ENCODE measurements around the gene ZSWIM8.
A peak's percentile ranks its signal among the peaks of the same experiment; 100 is the strongest.
"Not testable (repeated sequence)": the region's sequence is repeated elsewhere in the genome, so short reads cannot be mapped to it uniquely, and the experiment has no call there.

Gene ZSWIM8

DNA sequence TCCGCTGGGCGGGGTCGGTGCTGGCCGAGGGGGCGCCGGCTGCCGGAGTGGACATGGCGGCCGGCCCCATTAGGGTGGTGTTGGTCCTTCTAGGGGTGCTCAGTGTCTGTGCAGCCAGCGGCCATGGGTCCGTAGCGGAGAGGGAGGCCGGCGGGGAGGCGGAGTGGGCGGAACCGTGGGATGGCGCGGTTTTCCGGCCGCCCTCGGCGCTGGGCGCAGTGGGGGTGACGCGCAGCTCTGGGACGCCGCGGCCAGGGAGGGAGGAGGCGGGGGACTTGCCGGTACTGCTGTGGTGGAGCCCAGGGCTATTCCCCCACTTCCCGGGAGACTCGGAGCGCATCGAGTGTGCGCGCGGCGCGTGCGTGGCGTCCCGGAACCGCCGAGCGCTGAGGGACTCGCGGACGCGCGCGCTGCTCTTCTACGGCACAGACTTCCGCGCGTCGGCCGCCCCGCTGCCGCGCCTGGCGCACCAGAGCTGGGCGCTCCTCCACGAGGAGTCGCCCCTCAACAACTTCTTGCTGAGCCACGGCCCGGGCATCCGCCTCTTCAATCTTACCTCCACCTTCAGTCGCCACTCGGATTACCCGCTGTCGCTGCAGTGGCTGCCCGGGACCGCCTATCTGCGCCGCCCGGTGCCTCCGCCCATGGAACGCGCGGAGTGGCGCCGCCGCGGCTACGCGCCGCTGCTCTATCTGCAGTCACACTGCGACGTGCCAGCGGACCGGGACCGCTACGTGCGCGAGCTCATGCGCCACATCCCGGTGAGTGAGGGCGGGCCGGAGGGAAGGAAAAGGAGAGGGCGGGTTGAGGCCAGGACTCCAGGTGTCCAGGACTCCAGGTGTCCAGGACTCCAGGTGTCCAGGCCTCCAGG lies 12.9 kb upstream of the ZSWIM8 start:
- peak; percentile 74 for DNase-seq

GRCh38 chr10:73773152-73773879 lies 12.1 kb upstream of the ZSWIM8 start:
- peak; percentile 30 for DNase-seq

DNA sequence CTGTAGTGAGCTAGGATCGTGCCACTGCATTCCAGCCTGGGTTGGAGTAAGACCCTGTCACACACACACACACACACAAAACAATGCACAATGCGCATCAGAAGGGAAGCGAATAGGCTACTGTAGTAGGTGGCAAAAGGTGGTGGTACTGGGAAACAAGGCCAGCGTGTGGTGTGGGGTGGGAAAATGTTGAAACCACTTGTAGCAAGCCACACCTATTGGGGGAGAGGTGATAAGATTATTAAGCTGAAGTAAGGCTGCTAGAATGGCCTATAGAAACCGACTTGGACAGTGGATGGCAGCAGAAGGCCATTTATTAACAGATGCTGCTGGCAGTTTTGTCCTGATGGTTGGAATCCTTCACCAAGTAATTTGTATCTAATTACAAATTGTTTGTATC lies 10.8 kb upstream of the ZSWIM8 start:
- DNase-seq, result no peak

- DNase-seq, result no peak
These were observed 6.4 kb upstream of the ZSWIM8 start for GRCh38 chr10:73779018-73779417.

DNA sequence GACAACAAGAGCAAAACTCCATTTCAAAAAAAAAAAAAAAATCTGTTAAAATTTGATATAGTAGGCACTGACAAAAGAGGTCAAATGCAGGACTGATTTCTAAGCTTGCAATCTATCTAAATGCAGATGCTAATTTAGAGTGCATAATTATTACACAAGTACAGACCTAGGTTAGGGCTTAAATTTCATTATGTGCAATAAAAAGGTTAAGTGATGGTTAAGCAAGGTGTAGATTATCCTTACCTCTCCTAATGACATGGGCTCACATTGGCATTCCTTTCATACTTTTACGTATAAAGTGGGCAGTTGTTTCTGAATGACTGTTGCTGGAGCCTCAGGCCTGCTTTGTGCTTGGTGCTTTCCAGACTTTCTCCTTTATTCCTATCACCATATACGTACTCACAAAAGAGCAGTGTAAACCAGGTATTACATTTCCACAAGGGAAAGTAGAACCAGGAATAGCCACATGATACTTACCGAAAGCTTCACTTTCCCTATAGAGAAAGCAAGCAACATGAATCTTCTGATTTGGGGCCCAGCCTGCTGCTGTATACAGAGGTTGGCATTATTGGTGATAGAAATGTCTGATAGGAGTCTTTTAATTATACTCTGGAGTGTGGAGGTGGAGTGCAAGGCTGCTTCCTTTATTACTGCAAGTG lies 5.7 kb upstream of the ZSWIM8 start:
- DNase-seq, result no peak

- DNase-seq, result no peak
These were observed 5.1 kb upstream of the ZSWIM8 start for GRCh38 chr10:73780301-73780700.

GRCh38 chr10:73780966-73781365 lies 4.4 kb upstream of the ZSWIM8 start:
- no peak for DNase-seq

DNA sequence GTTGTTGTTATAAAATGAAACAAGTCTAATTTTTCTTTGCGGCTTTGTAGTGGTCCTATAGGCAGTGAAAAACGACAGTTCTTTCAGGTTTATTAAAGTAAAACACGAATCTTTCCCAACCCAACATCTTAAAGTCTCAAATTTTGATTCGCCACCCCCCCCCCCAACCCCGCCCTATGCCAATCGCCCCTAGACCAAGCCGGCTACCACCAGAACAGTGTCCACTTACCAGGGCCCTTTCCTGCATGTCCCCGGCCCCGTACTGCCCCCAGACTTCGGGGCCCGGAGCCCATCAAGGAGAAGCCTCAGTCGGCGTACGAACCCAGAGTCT lies 3.9 kb upstream of the ZSWIM8 start:
- no peak for DNase-seq

GRCh38 chr10:73781879-73782748 lies 3.3 kb upstream of the ZSWIM8 start, which contains the start of gene CHCHD1:
TSS of gene CHCHD1 (plus strand) at chr10:73782048. CDS start at chr10:73782076, 28 bp downstream.
- peak; percentile 94 for DNase-seq

DNA sequence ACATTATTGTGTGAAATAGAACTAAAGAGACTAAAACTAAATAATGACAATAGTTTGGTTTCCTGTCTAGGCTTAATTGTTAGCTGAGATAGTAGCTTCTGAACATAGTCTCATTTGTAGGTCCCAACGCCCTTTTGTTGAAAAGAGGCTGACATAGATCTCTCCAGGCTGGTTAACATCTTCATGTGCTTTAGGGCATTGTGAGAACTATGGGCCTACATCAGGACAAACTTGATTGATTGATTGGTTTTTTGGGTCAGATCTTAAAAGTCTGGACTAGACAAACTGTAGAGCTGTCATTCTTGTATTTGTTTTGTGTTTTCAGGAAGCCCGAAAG lies 2.7 kb upstream of the ZSWIM8 start:
- no peak for DNase-seq

DNA sequence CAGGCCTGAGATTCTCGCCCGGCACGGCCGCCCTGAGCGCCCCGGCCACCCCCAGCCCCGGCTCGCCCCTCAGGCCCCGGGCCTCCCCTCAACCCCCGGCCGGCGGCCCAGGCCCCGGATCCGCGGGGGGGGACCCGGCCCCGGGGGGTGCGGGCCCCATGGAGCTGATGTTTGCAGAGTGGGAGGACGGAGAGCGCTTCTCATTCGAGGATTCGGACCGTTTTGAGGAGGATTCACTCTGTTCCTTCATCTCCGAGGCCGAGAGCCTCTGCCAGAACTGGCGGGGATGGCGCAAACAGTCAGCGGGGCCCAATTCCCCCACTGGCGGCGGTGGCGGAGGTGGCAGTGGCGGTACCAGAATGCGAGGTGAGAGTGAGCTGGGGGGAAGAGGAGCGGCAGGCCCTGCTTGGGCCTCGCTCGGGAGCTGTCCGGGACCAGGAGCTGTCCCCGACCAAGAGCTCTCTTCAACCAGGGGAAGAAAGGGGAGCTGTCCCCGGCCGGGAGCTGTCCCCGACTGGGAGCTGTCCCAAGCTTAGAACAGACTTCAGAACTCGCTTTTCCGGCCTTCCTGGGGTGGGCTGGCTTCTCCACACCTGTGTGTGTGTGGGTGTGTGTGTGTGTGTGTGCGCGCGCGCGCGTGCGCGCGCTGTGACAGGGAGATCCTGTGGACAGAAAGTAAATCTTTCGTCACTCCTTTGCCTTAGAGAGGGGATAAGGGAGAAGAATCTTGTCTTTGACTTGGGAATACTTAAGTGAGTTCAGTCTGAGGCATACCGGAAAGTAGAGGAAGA lies 510 bp downstream of the ZSWIM8 start:
- peak; percentile 42 for DNase-seq

GRCh38 chr10:73786512-73786885 lies 1.1 kb downstream of the ZSWIM8 start:
- no peak for DNase-seq

DNA sequence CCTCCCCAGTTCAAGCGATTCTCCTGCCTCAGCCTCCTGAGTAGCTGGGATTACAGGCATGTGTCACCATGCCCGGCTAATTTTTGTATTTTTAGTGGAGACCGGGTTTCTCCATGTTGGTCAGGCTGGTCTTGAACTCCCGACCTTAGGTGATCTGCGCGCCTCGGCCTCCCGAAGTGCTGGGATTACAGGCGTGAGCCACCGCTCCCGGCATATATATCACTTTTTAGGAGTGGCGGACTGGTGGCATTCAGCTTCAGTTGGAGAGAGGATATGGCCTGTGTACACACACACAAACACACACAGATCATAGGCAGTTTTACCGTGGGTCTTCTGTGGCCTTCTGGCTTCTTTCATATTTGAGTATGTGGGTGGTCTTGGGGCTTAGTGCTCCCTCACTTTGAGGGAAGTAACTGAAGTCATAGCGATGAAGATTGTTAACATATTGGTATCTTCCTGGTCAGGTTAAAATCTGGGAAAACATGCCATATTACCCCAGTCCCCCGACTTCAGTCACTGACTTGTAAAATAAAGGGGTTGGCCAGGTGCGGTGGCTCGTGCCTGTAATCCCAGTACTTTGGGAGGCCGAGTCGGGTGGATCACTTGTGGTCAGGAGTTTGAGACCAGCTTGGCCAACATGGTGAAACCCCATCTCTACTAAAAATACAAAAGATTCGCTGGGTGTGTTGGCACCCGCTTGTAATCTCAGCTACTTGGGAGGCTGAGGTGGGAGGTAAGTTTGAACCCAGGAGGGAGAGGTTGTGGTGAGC lies 1.8 kb downstream of the ZSWIM8 start:
- DNase-seq, result not testable (repeated sequence)

GRCh38 chr10:73788864-73789658 lies 3.7 kb downstream of the ZSWIM8 start:
- DNase-seq, result no peak

DNA sequence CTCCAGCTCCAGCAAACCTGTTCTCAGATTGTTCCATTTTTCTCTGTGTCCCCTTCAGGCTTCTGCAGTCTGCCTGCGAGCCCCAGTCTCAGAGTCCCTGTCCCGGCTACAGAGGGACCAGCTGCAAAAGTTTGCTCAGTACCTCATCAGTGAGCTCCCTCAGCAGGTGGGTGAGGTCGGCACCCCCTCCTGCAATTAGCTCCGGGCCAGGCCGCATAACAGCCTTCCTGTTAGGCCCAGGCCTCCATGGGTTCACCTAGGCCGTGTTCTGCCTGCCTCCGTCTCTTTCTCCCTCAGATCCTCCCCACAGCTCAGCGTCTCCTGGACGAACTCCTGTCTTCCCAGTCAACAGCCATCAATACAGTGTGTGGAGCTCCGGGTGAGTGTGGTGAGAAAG lies 4.3 kb downstream of the ZSWIM8 start:
- DNase-seq, result no peak

- no peak for DNase-seq
These were observed 5.7 kb downstream of the ZSWIM8 start for GRCh38 chr10:73790886-73791625.

DNA sequence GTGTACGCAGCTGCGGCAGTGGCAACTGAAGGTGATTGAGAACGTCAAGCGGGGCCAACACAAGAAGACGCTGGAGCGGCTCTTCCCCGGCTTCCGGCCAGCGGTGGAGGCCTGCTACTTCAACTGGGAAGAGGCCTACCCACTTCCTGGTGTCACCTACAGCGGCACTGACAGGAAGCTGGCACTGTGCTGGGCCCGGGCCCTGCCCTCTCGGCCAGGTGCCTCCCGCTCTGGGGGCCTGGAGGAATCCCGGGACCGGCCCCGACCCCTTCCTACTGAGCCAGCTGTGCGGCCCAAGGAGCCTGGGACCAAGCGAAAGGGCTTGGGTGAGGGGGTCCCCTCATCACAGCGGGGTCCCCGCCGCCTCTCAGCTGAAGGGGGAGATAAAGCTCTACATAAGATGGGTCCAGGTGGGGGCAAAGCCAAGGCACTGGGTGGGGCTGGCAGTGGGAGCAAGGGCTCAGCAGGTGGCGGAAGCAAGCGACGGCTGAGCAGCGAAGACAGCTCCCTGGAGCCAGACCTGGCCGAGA lies 6.5 kb downstream of the ZSWIM8 start:
- DNase-seq, result no peak

GRCh38 chr10:73793456-73793855 lies 8.1 kb downstream of the ZSWIM8 start:
- no peak for DNase-seq

DNA sequence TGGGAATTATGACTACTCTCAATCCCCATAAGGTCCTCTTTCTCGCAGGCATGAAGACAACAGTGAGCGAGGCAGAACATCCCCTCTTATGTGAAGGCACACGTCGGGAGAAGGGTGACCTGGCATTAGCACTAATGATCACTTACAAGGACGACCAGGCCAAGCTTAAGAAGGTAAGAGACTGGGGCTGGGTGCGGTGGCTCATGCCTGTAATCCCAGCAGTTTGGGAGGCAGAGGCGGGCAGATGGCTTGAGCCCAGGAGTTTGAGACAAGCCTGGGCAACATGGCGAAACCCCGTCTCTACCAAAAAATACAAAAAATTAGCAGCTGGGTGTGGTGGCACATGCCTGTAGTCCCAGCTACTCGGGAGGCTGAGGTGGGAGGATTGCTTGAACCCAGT lies 10.1 kb downstream of the ZSWIM8 start:
- not testable (repeated sequence) for DNase-seq
